Stimulated activated CD8-positive, alpha-beta memory T cell treated with anti-CD3 and anti-CD28 coated beads, Interleukin-12 subunit alpha, Interleukin-12 subunit beta, amount 100 ng/mL, for 1 hour (primary cell): ENCODE data around the gene PTPA.
A peak's percentile ranks its signal among the peaks of the same experiment; 100 is the strongest.

Source experiments
- DNase-seq: peaks from one replicate; pipeline ENCODE4 v3.0.0-alpha.2; 2020; ENCODE audit warnings: low read depth

PTPA gene

DNA sequence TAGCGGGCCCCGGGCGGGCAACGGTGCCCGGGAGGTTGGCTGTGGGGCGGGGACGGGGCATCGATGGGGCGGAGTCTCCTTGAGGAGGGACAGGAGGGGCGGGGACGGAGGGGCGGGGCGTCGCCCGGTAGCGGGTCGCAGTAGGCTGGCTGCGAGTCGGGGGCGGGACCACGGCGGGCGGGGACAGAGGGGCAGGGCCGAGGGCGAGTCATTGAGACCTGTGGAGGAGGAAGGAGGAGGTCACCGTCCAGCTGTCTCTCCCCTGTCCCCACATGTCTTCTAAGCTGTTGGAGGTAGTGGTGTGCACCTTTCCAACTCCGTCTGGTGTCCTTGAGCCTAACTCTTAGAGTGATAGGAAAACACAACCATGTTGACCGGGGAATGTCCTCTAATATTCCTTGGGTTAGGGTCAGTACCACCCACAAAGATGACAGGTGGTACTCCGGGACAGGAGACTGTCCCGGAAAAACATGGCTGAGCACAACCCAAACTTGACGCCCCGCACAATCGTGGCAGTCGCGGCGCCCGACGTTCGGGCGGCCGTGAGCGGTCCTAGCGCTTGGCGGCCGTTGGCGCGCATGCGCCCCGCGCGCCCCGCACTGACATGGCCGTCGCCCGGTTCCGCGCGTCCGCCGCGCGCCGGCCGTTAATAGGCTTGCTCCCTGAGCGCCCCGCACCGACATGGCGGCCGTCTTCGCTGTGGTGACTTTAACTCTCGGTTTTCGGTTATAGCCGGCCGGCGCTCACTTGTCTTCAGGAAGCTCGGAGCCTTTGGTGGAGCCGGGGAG is at the start of gene PTPA, which contains the start of gene CRAT:
Gene PTPA, plus strand, starts transcription at position 676 of the 788 bp plus-strand sequence. CDS start 186 bp downstream, outside the sequence.
Gene CRAT, minus strand, starts transcription at position 54 of the 788 bp plus-strand sequence. CDS start 284 bp downstream, outside the sequence.
- peak; percentile 90 for DNase-seq

DNA sequence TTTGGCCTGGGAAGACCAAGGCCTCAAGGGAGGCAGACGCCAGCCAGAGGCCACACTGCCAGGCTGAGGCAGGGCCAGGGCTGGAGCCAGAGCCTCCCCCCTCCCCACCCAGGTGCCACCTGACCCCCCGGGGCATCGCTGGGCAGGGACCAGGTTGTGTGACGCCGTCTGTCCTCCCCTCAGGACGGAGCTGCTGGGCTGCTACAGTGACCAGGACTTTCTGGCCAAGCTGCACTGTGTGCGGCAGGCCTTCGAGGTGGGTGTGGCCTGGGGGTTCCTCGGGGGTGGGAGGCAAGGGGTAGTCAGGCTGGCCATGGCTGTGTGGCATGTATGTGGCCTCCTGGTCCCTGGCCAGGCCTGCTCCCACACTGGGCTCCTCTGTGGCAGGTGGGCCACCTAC is 48.2 kb upstream of the PTPA start:
- DNase-seq: no peak

DNA sequence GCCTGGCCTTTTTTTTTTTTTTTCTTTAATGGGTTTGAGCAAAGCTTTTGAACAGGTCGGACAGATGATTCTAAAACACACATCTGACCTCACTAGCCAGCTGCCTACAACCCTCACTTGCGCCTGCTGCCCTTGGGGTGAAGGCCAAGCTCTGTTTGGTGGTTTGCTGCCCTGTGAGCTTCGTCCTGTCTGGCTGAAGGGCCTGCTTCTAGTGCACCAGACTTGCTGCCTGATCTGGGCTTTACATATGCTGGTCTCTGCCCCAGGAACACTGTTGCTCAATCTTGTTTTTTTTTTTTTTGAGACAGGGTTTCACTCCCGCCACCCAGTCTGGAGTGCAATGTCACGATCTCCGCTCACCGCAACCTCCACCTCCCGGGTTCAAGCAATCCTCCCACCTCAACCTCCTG is 46.7 kb upstream of the PTPA start:
- DNase-seq: no peak

DNA sequence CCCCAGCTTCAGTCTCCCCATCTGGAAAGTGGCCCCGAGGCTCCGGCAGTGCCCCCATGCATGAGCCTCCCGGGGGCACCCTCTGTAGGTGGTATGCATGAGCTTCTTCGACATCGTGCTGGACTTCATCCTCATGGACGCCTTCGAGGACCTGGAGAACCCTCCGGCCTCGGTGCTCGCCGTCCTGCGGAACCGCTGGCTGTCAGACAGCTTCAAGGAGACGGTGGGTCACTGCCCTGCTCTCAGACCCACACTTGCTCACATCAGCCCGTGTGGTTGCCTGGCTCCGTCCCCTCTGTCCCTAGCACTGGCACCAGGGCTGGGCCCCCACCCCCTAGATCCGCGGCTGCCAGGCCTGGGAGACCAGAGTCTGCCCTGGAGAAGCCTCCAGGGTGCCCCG is 43.1 kb upstream of the PTPA start:
- no peak for DNase-seq

DNA sequence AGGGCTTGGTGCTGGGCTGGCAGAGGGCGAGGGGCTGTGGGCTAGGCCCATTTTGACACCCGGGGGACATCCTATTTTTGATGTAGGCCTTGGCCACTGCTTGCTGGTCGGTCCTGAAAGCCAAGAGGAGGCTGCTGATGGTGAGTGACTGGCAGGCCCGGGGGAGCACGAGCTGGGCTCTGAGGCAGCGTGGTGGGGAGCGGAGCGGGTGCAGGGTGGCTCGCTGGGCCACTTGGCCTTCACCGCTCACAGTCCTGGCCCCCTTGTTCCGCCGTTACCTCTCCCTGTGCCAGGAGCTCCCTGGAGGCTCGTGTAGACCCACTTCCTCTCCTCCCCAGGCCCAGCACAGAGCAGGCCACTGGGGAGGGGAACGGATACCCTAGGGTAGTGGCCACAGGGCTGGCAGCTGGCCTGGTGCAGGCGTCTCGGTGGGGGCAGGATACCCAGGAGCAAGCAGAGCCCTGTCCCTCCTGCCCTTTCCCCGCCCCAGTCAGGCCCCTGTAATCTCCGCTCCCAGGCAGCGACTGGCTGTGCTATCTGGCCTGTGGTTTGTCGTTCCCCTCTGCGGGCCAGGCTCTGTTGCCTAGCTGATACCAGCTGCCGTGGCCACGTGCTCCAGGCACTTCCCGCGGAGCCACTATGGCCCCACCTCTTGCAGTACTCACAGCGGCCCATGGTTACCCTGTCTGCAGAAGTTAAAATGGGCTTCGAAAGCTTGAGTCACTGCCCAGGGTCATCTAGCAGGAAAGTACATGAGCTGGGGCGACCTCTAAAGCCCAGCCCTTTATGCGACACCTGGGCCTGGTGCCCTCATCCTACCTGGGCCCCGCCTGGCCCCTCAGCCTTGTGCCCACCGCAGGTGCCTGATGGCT is 42.0 kb upstream of the PTPA start:
- DNase-seq: peak; percentile 39

DNA sequence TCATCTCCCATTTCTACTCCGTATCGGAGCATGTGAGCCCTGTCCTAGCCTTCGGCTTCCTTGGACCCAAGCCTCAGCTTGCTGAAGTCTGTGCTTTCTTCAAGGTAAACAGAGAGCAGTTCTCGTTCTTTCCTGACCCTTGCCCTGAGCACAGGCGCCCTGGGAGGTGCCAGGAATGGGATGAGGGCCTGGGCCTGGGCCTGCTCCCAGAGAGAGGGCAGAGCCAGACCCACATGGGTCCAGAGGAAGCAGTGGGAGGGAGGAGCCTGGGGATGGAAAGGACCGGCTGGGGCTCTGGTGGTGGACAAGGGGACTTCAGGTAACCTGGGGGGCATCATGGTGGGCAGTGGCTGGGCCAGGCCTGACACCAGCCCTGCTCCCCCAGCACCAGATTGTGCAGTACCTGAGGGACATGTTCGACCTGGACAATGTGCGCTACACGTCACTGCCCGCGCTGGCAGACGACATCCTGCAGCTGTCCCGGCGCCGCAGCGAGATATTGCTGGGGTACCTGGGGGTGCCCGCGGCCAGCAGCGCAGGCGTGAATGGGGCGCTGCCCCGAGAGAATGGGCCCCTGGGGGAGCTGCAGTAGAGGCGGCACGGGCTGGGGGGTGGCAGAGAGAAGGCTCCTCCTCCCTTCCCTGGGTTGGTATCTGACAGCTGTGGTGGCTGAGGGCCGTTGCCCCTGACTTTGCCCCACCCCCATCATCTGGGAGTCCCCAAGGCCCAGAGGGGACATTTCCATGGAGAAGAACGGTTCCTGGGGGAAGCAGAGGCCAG is 41.2 kb upstream of the PTPA start:
- DNase-seq: no peak

DNA sequence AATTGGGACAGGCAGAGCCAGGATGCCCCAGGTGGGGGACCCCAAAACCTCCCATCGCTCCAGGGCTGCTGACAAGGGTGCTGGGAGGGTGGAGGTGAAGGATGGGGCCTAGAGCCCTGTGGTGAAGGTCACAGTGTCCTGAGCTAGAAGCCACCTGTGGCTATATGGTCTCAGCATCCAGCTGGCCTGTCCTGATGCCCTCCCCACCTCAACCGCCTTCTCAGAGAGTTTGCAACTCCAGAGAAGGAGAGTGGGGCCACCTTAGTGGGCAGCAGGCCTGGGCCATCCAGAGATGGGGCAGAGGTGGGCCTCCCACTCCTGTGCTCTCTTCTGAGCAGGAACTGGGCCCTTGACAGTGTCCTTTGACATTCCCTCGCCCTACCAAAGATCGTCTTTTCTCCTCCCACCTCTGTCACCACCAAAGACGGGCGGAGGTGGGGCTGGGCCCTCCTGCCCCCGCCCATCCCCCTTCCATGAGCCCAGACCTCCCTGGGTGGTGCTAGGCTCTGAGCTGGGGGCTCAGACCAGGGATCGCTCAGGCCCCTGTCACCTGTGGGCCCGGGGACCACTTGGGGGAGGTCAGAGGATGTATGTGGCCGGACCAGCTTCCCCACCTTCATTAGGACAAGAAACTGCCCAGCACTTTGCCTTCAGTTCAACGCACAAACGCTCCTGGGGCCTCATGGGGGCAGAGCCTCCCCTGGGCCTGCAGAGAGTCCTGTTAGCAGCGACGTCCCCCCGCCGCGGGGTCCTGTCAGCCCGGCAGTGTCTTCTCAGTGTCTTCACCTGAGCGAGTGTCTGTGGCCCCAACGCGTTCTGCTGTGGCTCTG is 40.3 kb upstream of the PTPA start:
- DNase-seq: no peak

DNA sequence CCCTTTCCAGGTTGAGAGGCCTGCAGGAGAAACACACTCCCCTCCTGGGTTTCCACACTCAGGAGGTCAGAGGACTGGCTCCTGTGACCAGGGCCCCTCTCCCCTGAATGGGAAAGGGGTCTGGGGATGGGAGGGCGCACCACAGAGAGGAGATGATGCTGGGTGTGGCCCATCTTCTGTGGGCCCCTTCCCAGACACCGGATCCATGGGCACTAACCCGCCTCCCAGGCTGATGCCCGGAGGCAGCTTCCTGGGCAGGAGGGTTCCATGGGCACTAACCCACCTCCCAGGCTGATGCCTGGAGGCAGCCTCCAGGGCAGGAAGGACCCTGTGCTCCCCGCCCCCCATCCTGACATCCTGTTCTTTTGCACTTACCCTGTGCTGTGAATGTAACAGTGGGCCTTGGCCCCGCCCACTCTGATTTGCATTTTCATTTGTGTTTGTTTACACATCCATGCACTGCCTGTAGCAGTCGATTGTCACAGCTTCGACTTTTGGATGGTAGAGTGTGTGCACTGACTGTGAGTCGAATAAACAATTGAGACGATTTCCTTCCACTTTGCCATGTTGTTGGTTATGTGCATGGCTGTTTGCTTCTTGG is 39.6 kb upstream of the PTPA start:
- no peak for DNase-seq

DNA sequence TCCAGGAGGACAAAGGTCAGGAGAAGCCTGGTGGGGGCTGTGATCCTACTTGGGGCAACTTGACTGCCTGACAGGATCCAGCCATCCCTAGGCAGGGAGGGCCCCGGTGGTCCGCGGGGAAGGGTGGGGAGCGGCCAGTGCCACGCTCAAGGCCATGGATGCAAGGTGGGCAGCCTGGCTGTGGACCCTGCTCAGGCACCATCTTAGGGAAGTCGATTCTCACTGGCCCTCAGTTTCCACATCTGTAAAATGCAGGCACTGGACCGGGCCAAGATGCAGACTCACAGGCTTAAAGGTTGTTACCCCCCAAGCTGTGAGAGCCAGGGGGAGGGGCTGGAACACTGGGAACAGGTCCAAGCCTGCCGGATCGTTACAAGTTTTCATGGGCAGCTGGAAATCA is 39.0 kb upstream of the PTPA start:
- no peak for DNase-seq

DNA sequence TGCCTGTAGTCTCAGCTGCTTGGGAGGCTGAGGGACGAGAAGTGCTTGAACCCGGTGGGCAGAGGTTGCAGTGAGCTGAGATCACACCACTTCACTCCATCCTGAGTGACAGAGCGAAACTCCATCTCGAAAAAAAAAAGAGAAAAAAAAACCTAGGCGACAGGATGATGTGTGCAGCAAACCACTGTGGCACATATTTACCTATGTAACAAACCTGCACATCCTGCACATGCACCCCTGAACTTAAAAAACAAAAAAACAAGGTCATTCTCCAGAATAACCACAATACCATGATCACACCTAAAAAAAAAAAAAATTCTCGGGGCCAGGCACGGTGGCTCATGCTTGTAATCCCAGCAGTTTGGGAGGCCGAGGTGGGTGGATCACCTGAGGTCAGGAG is 37.8 kb upstream of the PTPA start:
- DNase-seq: no peak

DNA sequence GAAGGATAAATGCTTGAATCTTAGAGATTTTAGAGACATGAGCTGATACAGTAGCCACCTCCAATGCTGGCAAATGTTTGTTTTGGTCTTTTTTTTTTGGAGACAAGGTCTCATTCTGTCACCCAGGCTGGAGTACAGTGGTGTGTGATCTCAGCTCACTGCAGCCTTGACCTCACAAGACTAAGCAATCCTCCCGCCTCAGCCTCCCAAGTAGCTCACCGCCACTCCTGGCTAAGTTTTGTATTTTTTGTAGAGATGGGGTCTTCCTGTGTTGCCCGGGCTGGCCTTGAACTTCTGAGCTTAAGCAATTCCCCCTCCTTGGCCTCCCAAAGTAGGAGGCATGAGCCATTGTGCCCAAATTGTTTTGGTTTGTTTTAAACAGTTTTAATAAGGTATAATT is 37.1 kb upstream of the PTPA start:
- no peak for DNase-seq

DNA sequence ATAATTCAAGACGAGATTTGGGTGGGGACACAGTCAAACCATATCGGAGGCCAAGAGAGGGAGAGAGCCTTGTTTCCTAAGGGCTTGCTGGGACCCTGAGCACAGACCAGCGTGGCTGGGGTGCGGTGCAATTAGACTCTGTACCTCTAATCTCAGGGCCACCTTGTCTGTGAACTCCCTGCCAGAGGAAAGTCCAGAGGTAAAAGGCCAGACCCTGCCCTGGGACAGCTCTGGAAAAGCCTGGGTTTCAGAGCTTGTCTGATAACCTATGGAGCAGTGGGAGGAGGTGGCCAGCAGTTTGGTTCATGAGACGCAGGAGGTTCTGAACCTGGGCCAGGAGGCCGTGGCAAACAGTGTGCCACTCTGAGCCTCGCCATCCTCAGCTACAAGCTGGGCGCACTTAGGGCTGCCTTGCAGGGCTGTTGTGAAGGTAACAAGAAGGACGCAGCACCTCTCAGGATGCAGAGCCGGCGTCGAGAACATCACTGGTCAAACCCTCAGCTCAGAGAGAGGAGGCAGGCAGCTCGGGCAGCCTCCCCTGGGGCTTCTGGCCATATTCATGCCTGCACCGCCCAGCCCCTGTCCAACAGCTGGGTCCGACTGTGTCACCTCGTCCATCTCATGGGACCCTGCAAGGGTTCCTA is 35.1 kb upstream of the PTPA start:
- DNase-seq: no peak

DNA sequence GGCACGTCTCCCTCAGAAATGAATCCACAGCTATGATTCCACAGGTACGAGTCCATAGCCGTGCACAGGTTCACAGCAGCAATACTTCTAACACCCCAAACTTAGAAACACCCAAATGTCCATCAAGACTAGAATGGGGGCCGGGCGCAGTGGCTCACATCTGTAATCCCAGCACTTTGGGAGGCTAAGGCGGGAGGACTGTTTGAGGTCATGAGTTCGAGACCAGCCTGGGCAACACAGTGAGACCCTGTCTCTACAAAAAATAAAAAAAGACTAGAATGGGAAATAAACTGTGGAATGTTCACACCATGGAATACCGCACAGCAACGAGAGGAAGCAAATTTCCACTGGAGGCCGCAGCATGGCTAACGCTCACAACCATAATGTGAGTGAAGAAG is 34.6 kb upstream of the PTPA start:
- no peak for DNase-seq

DNA sequence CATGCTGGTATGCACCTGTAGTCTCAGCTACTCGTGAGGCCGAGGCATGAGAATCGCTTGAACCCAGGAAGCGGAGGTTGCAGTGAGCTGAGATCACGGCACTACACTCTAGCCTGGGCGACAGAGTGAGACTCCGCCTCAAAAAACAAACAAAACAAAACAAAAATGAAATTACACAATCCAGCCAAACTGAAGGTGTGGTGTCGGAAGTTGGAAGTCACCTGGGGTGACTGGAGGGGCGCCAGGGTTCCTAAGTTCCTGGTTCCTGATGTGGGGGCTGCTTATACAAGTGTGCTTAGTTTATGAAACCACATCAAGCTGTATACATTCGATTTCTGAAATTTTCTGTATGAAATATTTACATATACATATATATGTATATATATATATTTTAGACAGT is 34.0 kb upstream of the PTPA start:
- no peak for DNase-seq

DNA sequence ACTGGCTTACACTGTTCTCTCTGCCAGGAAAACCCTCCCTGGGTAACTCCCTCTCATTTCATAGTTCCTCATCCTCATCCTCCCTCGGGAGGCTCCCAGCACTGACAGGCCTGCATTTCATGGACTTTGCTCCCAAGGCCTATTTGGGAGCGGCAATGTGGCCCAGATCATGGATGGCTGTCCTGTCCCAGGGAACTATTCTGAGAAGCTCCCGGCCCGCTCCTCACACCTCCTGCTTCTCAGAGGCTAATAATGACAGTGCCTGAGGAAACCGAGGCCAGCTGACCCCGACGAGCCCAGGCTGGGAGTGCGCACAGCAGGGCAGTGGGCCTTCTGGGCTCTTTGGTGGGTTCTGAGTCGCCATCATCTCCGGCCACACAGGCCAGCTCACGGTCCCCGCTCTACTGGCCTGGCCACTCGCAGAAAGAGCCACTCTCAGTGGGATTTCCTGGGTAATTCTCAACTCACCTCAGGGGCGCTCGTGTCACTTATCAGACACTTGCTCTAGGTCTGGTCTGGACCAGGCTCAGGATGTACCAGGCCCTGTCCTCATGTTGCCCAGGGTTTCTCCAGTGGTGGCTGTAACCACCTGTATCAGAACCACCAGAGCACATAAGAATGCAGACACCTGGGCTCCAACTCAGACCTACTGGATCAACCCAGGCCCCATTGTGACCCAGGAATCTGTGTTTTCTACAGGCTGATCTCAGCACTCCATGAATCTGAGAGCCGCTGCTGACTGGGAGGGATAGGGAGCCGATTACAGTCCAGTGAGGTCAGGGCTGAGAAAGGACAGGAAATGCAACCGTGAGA is 32.3 kb upstream of the PTPA start:
- no peak for DNase-seq

DNA sequence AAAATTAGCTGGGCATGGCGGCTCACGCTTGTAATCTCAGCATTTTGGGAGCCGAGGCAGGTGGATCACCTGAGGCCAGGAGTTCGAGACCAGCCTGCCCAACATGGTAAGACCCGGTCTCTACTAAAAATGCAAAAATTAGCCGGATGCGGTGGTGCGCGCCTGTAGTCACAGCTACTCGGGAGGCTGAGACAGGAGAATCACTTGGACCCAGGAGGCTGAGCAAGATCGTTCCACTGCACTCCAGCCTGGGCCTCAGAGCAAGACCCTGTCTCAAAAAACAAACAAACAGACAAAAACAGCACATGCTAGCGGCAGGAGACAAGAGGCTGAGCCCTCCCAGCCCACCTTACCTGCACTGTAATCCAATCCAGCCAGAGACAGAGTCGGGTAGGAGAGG is 31.4 kb upstream of the PTPA start:
- no peak for DNase-seq

DNA sequence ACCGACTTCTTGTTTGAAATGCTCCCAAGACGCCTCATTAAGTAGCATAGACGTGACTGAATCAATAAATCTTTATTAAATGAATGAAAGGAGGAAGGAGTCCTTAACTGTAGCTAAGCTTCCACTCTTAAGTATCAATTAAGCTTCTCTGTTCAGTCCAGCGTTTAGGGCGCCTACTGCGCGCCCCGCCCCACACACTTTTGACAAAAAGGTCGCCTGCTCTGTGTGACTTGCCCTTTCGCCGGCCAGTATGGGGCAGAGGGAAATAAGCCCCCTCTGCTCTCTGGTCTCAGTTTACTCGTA is 31.0 kb upstream of the PTPA start:
- no peak for DNase-seq

DNA sequence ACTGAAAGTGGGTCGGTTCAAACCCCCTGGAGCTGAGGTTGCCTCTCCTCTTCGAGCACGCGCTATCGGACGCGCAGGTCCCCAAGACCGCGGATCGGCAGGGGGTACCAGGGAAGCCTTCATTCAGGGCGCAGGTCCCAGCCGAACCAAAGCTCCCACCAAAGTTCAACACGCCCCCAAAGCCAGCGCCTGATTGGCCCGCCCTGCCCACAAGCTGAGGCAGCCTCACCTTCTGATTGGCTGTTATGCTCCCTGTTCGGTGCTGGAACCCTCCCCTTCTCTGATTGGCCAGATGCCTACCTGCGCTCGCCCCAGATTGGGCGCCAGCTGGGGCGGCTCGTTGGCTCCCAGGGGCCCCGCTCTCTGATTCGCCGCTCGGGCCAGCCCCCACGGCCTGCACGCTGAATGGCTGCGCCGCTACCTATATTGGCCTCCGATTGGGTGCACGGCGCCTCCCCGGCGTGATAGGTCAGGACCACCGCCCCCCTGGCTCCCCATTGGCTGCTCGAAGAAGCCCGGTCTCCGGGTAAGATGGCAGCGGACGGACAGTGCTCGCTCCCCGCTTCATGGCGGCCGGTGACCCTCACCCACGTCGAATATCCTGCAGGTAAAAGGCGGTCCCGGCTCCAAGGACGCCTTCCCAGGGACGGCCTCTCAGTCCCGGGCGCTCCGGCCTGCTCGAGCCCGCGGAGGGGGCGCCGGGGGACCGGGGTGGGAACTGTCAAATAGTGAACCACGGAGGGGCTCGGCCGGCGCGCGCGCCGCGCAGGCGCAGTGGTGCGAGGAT is 30.4 kb upstream of the PTPA start, which contains the start of gene DOLPP1:
Gene DOLPP1, plus strand, starts transcription at position 511 of the 787 bp plus-strand sequence. Its CDS starts 21 bp downstream, at position 532.
- DNase-seq: peak; percentile 98

DNA sequence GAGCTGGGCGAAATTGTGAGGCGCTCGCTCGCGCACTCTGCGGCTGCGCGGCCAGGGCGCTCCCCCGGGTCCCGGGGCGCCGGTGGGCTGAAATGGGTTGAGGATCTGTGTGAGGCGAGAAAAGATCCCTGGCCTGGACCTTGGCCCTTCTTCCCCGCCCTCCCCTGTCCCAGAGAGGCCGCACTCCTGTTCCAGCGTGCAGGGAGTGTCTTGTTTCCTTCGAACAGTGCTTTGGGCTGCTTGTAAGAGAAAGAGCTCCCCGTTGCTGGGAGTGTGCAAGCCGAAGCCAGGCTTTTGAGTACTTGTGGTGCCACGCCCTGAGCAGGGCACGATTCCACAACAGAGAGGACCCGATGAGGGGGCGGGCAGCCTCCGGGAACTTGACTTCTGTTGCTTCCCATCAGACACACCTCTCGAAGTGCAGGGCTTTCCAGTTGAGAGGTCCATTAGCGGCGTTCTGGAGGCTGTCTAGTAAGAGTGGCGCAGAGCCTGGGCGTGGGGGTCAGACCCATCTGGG is 29.8 kb upstream of the PTPA start:
- DNase-seq: no peak
